ENCODE measurements around the gene HAT1. TPM values are rescaled to one million over a fixed set of nuclear protein-coding genes. Genes with fewer than 3 reads are reported as not detected.

HAT1 gene
- total RNA-seq, 1 donor from 2014 or later, result 28.3 TPM

- Histone ChIP-seq H3K27me3 (no peaks in the 10 kb centered on the region), H3K4me1 (peaks cover 0 to 14% of the 10 kb centered on the region in 2 donors), H3K36me3 (no peaks in the 10 kb centered on the region), H3K9me3 (no peaks in the 10 kb centered on the region), H3K27ac (no peak overlapping the region), H3K4me3 (no peak overlapping the region)
- intact Hi-C loops (cut with DNase I), result loop anchor here (5.0 kb wide), 1 partner anchor 42 kb away; the partner anchor contains the start of gene HAT1
- DNase-seq (ENCODE audit: low spot score in 2 of 2), result no peak
- no peak for TF ChIP-seq CTCF (IDR thresholded peaks at IDR 0.05)
Observed at GRCh38 chr2:171880774-171881173, 41.5 kb upstream of the HAT1 start.

GRCh38 chr2:171882089-171882769 lies 40.0 kb upstream of the HAT1 start:
- H3K4me3 ChIP-seq, result peak overlapping the region in 1 of 2 donors; percentile 12
- H3K27me3 ChIP-seq, result no peaks in the 10 kb centered on the region
- no peaks in the 10 kb centered on the region for H3K9me3 ChIP-seq
- no peak for TF ChIP-seq CTCF (IDR thresholded peaks at IDR 0.05)
- intact Hi-C loops (cut with DNase I), result loop anchor here (5.0 kb wide), 1 partner anchor 40 kb away; the partner anchor contains the start of gene HAT1
- no peaks in the 10 kb centered on the region for H3K36me3 ChIP-seq
- no peak for DNase-seq (ENCODE audit: low spot score in 2 of 2)
- H3K27ac ChIP-seq, result peak overlapping the region; percentile 61 to 69
- H3K4me1 ChIP-seq, result peaks cover 0 to 14% of the 10 kb centered on the region in 2 donors

- no peaks in the 10 kb centered on the region for H3K36me3 ChIP-seq
- no peak for TF ChIP-seq CTCF (IDR thresholded peaks at IDR 0.05)
- H3K4me3 ChIP-seq, result no peak overlapping the region
- intact Hi-C loops (cut with DNase I), result loop anchor here (5.0 kb wide), 1 partner anchor 39 kb away; the partner anchor contains the start of gene HAT1
- H3K27me3 ChIP-seq, result no peaks in the 10 kb centered on the region
- DNase-seq (ENCODE audit: low spot score in 2 of 2), result no peak
- peak overlapping the region; percentile 61 to 69 for H3K27ac ChIP-seq
- H3K9me3 ChIP-seq, result no peaks in the 10 kb centered on the region
- peaks cover 0 to 9% of the 10 kb centered on the region in 2 donors for H3K4me1 ChIP-seq
Observed at GRCh38 chr2:171883275-171883893, 38.9 kb upstream of the HAT1 start.

- peaks cover 0 to 7% of the 10 kb centered on the region in 2 donors for H3K4me1 ChIP-seq
- DNase-seq (ENCODE audit: low spot score in 2 of 2), result no peak
- peaks cover 0 to 5% of the 10 kb centered on the region in 2 donors for H3K36me3 ChIP-seq
- no peaks in the 10 kb centered on the region for H3K9me3 ChIP-seq
- H3K27me3 ChIP-seq, result no peaks in the 10 kb centered on the region
- H3K4me3 ChIP-seq, result no peak overlapping the region
- TF ChIP-seq CTCF (IDR thresholded peaks at IDR 0.05), result no peak
- no peak overlapping the region for H3K27ac ChIP-seq
- intact Hi-C loops (cut with DNase I), result no loop called here
Observed at GRCh38 chr2:171889333-171889732, 32.9 kb upstream of the HAT1 start.

- TF ChIP-seq CTCF (IDR thresholded peaks at IDR 0.05), result no peak
- no peaks in the 10 kb centered on the region for H3K9me3 ChIP-seq
- H3K27ac ChIP-seq, result no peak overlapping the region
- peaks cover 0 to 7% of the 10 kb centered on the region in 2 donors for H3K4me1 ChIP-seq
- DNase-seq (ENCODE audit: low spot score in 2 of 2), result no peak
- peaks cover 0 to 5% of the 10 kb centered on the region in 2 donors for H3K36me3 ChIP-seq
- intact Hi-C loops (cut with DNase I), result loop anchor here (10.0 kb wide), 2 partner anchors 205 to 665 kb away; partner anchors contain the start of genes DYNC1I2 and PDK1
- no peak overlapping the region for H3K4me3 ChIP-seq
- H3K27me3 ChIP-seq, result no peaks in the 10 kb centered on the region
Observed at GRCh38 chr2:171889808-171890207, 32.5 kb upstream of the HAT1 start.
